Measurements from ENCODE around the gene ZMIZ1. TPM values are rescaled to one million over a fixed set of nuclear protein-coding genes. Genes with fewer than 3 reads are reported as not detected.

ZMIZ1 gene
- total and polyA plus RNA-seq, 7 experiments from 2014 or later, result 1.8 to 57.2 (median 14.2) TPM

DNA sequence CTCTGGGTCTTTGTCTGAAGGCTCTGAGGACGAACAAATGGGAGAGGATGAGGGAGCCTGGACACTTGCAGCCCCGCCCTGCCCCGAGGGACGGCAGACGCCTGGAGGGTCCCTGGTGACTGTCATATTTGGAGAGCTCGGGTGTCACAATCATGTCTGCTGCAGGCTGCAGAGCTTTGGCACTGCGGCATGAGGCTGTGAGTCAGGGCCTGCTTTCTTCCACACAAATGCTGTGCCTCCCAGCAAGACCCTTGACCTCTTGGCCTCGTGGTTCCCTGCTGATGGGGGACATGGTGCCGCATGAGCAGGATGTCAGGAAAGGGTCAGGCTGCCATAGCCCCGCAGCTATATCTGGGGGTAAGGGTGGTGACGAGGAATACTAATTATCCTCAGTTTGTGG lies 213.6 kb downstream of the ZMIZ1 start:
- ChIA-PET CTCF (no interaction called here), POLR2A (no interaction called here)
- Mint-ChIP-seq H3K9me3 (peaks cover 0 to 1% (median 0%) of the 10 kb centered on the region in 11 donors), H3K36me3 (peaks cover 8 to 29% (median 19%) of the 10 kb centered on the region in 5 donors), H3K27me3 (no peaks in the 10 kb centered on the region), H3K4me3 (no peak overlapping the region), H3K4me1 (peaks cover 21 to 45% (median 31%) of the 10 kb centered on the region in 7 donors), H3K27ac (peak overlapping the region in 1 of 9 donors; percentile 9)
- Histone ChIP-seq H3K4me1 (ENCODE audit: control insufficient read depth in 2 of 2, insufficient read depth in 2 of 2, low read length in 2 of 2) (peaks cover 21 to 31% of the 10 kb centered on the region in 2 donors), H3K27ac (ENCODE audit: low read depth, low read length) (no peak overlapping the region), H3K27me3 (ENCODE audit: control insufficient read depth in 2 of 2, insufficient read depth in 2 of 2, low read length in 2 of 2) (no peaks in the 10 kb centered on the region), H3K4me3 (ENCODE audit: low read length) (no peak overlapping the region), H3K36me3 (ENCODE audit: control insufficient read depth in 2 of 3, insufficient read depth in 3 of 3, low read length in 3 of 3) (peaks cover 0 to 8% (median 0%) of the 10 kb centered on the region in 3 experiments), H3K9me3 (ENCODE audit: control insufficient read depth in 2 of 3, low read length in 3 of 3) (no peaks in the 10 kb centered on the region)
- DNase-seq, result no peak
- ATAC-seq, result no peak
- intact Hi-C loops (cut with micrococcal nuclease), result no loop called here

DNA sequence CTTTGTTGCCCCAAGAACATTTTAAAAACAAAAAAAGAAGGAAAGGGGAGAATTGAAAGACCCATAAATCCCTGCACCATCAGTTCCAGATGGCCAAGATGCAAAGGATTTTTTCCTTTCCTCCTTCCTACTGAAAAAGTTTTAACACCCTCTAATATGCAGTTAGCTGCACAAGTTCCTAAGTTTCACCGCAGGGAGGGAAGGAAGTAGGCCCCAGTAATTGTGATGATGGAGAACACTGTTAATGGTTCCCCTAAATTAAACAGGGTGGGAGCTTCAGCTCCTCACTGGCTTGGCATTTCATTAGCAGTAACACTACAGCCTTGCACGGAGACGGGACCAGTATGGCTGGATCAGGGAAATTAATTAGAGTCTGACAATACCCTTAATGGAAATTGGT lies 214.8 kb downstream of the ZMIZ1 start:
- Mint-ChIP-seq H3K27ac (no peak overlapping the region), H3K36me3 (peaks cover 4 to 23% (median 11%) of the 10 kb centered on the region in 5 donors), H3K4me1 (peaks cover 24 to 55% (median 35%) of the 10 kb centered on the region in 7 donors), H3K9me3 (peaks cover 0 to 1% (median 0%) of the 10 kb centered on the region in 11 donors), H3K27me3 (no peaks in the 10 kb centered on the region), H3K4me3 (no peak overlapping the region)
- Histone ChIP-seq H3K36me3 (ENCODE audit: control insufficient read depth in 2 of 3, insufficient read depth in 3 of 3, low read length in 3 of 3) (no peaks in the 10 kb centered on the region), H3K9me3 (ENCODE audit: control insufficient read depth in 2 of 3, low read length in 3 of 3) (no peaks in the 10 kb centered on the region), H3K4me3 (ENCODE audit: low read length) (no peak overlapping the region), H3K4me1 (ENCODE audit: control insufficient read depth in 2 of 2, insufficient read depth in 2 of 2, low read length in 2 of 2) (peaks cover 21 to 31% of the 10 kb centered on the region in 2 donors), H3K27me3 (ENCODE audit: control insufficient read depth in 2 of 2, insufficient read depth in 2 of 2, low read length in 2 of 2) (no peaks in the 10 kb centered on the region), H3K27ac (ENCODE audit: low read depth, low read length) (no peak overlapping the region)
- ATAC-seq (no peak), DNase-seq (no peak)
- ChIA-PET POLR2A (no interaction called here), CTCF (no interaction called here)
- intact Hi-C loops (cut with micrococcal nuclease), result no loop called here

- Mint-ChIP-seq H3K27me3 (no peaks in the 10 kb centered on the region), H3K4me1 (peaks cover 24 to 57% (median 38%) of the 10 kb centered on the region in 7 donors), H3K27ac (peak overlapping the region in 4 of 9 donors; percentile 20 to 88 (median 76)), H3K9me3 (peaks cover 0 to 1% (median 0%) of the 10 kb centered on the region in 11 donors), H3K4me3 (peak overlapping the region in 1 of 10 donors; percentile 29), H3K36me3 (peaks cover 4 to 21% (median 11%) of the 10 kb centered on the region in 5 donors)
- CTCF ChIA-PET, result no interaction called here
- ATAC-seq, result no peak
- Histone ChIP-seq H3K36me3 (ENCODE audit: control insufficient read depth in 2 of 3, insufficient read depth in 3 of 3, low read length in 3 of 3) (no peaks in the 10 kb centered on the region), H3K27ac (ENCODE audit: low read depth, low read length) (no peak overlapping the region), H3K27me3 (ENCODE audit: control insufficient read depth in 2 of 2, insufficient read depth in 2 of 2, low read length in 2 of 2) (no peaks in the 10 kb centered on the region), H3K4me1 (ENCODE audit: control insufficient read depth in 2 of 2, insufficient read depth in 2 of 2, low read length in 2 of 2) (peaks cover 21 to 31% of the 10 kb centered on the region in 2 donors), H3K9me3 (ENCODE audit: control insufficient read depth in 2 of 3, low read length in 3 of 3) (no peaks in the 10 kb centered on the region), H3K4me3 (ENCODE audit: low read length) (no peak overlapping the region)
- no peak for DNase-seq
- intact Hi-C loops (cut with micrococcal nuclease), result no loop called here
- POLR2A ChIA-PET, result no interaction called here
Observed at GRCh38 chr10:79284158-79284871, 215.5 kb downstream of the ZMIZ1 start.

- Histone ChIP-seq H3K4me3 (ENCODE audit: low read length) (peak overlapping the region; percentile 34), H3K27ac (ENCODE audit: low read depth, low read length) (no peak overlapping the region), H3K36me3 (ENCODE audit: control insufficient read depth in 2 of 3, insufficient read depth in 3 of 3, low read length in 3 of 3) (peaks cover 0 to 3% (median 0%) of the 10 kb centered on the region in 3 experiments), H3K27me3 (ENCODE audit: control insufficient read depth in 2 of 2, insufficient read depth in 2 of 2, low read length in 2 of 2) (no peaks in the 10 kb centered on the region), H3K9me3 (ENCODE audit: control insufficient read depth in 2 of 3, low read length in 3 of 3) (no peaks in the 10 kb centered on the region), H3K4me1 (ENCODE audit: control insufficient read depth in 2 of 2, insufficient read depth in 2 of 2, low read length in 2 of 2) (peaks cover 21 to 31% of the 10 kb centered on the region in 2 donors)
- Mint-ChIP-seq H3K4me3 (peak overlapping the region; percentile 70 to 80 (median 76)), H3K4me1 (peaks cover 24 to 57% (median 38%) of the 10 kb centered on the region in 7 donors), H3K9me3 (peaks cover 0 to 1% (median 0%) of the 10 kb centered on the region in 11 donors), H3K27ac (peak overlapping the region; percentile 22 to 88 (median 67)), H3K36me3 (peaks cover 4 to 16% (median 10%) of the 10 kb centered on the region in 5 donors), H3K27me3 (no peaks in the 10 kb centered on the region)
- DNase-seq (peak in 1 of 9 donors; percentile 55), ATAC-seq (no peak)
- intact Hi-C loops (cut with micrococcal nuclease), result loop anchor here (1.0 to 5.0 kb wide), 11 partner anchors 32 to 1251 kb away; partner anchors contain the start of genes ZCCHC24 (in 2 of the 2), PPIF (in 1 of the 2) and ZMIZ1 (in 1 of the 2)
- POLR2A ChIA-PET, result interaction anchor here (0.7 to 1.6 kb wide), 5 partner anchors 10 to 247 kb away, joined by 3 to 8 read pairs (median 3); no protein-coding TSS in a partner anchor
- CTCF ChIA-PET, result no interaction called here
Observed at GRCh38 chr10:79285315-79286197, 216.8 kb downstream of the ZMIZ1 start.

DNA sequence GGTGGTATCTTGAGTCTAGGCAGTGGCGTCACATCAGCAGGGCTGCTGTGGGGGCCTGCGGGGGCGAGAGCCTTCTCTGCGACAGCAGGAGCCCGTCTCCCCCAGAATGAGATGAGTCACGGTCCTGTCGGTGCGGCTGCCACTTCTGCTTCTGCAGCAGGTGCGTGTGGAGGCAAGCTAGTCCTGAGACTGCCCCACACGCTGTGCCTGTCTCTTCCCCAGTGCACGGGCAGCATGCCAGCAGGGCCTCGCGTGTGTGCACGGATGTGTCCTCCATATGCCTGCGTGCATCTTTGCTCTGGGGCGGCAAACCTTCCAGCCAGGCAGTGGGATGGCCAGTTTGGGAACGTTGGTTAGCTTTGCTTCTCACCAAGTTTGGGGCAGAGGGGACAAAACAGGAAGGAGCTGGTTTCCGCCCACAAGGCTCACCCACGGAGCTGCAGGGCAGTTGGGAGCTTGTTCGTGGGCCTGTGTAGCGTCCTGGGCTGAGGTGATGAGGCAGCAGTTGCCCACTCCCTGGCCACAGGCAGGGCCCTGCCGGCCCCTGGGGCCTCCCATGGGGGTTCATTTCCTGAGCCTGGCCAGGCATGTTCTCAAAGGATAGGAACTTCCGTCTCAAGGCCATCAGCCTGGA lies 217.7 kb downstream of the ZMIZ1 start:
- Histone ChIP-seq H3K4me3 (ENCODE audit: low read length) (peak overlapping the region; percentile 34), H3K36me3 (ENCODE audit: control insufficient read depth in 2 of 3, insufficient read depth in 3 of 3, low read length in 3 of 3) (peaks cover 0 to 5% (median 0%) of the 10 kb centered on the region in 3 experiments), H3K9me3 (ENCODE audit: control insufficient read depth in 2 of 3, low read length in 3 of 3) (no peaks in the 10 kb centered on the region), H3K4me1 (ENCODE audit: control insufficient read depth in 2 of 2, insufficient read depth in 2 of 2, low read length in 2 of 2) (peaks cover 21 to 31% of the 10 kb centered on the region in 2 donors), H3K27me3 (ENCODE audit: control insufficient read depth in 2 of 2, insufficient read depth in 2 of 2, low read length in 2 of 2) (no peaks in the 10 kb centered on the region), H3K27ac (ENCODE audit: low read depth, low read length) (no peak overlapping the region)
- Mint-ChIP-seq H3K4me3 (peak overlapping the region; percentile 70 to 80 (median 74)), H3K9me3 (no peaks in the 10 kb centered on the region), H3K4me1 (peaks cover 24 to 52% (median 38%) of the 10 kb centered on the region in 7 donors), H3K27ac (peak overlapping the region; percentile 49 to 88 (median 66)), H3K36me3 (peaks cover 0 to 12% (median 11%) of the 10 kb centered on the region in 5 donors), H3K27me3 (no peaks in the 10 kb centered on the region)
- intact Hi-C loops (cut with micrococcal nuclease), result loop anchor here (1.0 to 5.0 kb wide), 11 partner anchors 31 to 1252 kb away; partner anchors contain the start of genes ZCCHC24 (in 2 of the 2), PPIF (in 1 of the 2) and ZMIZ1 (in 1 of the 2)
- peak; percentile 51 to 80 (median 75) for DNase-seq
- ATAC-seq, result peak; percentile 92
- POLR2A ChIA-PET, result interaction anchor here (0.7 to 1.6 kb wide), 6 partner anchors 9 to 247 kb away, joined by 3 to 8 read pairs (median 3); no protein-coding TSS in a partner anchor
- CTCF ChIA-PET, result interaction anchor here (0.6 kb wide), 1 partner anchor 23 kb away, joined by 3 read pairs; no protein-coding TSS in a partner anchor
